ENCODE data around the gene DEDD2.

DEDD2 gene

DNA sequence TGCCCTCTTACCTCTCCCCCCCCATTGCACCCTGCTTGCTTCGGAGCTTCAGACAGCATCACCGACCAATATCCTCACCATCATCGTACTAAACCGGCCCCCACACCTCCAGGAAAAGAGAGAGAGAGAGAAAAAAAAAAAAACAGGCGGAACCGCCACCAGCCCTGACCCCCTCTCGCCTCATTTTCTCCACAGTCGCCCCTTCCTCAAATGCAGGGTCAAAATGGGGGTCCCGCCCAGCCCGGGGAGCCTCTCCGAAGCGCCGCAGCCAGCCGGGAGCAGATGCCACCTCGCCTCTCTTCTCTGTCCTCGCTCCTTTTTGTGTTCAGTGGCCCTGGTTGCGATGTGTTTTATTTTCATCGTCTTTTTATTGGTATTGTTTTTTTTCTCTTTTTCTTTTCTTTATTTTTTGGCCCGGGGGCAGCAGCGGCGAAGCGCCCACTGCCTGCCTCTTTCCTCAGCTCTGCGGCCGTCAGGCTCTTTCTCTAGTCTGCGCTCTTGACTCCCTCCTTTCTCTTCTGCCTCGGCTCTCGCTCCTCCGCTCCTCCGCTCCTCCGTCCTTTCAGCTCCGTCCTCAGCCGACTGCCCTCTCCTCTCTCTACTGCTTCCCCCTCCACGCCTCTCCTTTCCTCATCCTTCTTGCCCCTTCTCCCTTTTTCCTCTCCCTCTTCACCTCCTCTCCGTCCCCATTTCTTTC lies 41.4 kb downstream of the DEDD2 start:
- DNase-seq = peak in 28 of 58 donors; percentile 3 to 55 (median 26)

DNA sequence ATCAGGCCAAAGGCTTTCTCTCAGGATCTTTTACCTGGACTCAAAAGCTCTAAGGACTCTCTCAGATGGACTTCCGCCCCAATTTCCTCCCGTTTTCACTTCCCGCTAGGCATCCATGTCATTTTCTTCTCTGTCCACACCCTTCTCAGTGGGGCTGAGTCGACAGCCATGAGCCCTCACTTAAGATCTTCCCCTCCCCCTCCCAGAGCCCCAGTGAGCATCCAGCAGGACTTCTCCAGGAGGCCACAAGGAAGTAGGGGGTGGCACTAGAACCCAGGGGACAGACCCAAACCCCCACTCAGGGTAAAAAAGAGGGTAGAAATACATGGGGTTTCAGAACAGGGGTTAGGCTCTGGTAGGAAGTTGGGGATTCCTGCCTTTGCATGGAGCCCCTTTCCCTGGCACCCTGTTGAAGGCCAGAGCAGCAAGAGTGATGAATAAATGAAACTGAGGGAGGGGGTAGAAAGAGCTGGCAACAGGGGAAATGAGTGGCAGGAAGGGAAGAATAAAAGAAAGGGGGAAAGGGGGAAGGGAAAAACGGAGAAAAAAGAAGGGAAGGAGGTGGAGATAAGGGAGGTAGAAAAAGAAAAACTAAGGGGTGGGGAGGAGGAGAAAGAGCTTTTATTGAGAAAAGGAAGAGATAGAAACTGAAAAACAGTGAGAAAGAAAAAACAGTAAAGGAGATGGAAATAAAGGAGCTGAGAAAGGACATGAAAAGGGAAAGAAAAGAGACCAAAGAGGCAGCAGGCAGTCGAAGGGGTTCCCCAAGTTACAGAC lies 42.3 kb downstream of the DEDD2 start:
- no peak for DNase-seq

DNA sequence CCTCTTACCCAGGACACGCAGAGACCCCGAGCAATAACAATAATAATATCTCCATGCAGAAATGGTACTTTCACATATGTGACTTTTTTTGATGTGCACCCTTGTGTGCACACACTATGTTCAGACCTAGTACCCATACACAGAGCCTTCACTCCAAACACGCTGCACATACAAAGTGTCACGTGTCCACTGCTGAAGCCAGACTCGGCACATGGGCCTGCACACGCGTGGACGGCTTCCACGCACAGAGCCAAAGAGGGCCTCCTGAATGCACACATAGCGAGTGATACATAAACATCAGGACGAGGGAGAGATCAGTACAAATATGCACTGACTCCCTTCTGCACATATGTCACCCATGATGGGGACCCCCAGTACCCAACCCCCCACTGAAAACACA lies 43.3 kb downstream of the DEDD2 start:
- no peak for DNase-seq

DNA sequence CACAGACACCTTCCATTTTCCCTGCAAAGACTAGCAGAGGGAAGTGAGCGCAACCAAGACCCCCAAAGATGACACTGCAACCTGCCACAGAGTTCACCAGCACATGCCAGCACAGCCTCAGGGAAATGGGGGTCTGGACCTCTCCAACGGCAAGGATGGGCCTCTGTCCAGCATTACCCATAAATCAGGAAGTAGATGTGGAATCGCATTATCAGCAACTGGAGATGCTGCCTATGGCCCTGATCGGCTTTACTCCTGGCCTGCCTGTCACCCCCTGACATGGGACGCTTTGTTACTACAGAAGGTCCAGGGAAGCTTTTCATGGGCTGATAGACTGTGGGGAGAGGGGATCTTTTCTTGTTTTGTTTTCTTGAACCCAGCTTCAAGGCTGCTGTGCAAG lies 43.8 kb downstream of the DEDD2 start:
- no peak for DNase-seq

DNA sequence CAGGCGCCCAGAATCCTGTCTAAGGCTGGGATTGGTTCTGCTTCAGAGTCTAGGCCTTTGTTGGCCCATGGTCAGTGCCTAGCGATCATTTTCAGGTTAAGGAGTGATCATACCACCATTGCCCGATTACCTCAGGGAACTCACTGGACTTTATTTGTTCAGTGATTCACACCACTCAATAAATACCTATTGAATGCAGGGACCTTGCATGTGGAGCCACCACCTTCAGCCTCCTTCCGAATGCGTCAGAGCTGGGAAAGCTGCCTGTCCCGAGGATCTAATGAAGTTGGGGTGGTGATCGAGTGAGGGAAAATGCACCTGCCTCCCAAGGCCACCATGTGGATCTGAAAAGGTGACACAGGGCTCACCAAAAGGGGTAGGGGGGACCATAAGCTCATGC lies 45.2 kb downstream of the DEDD2 start:
- no peak for DNase-seq

DNA sequence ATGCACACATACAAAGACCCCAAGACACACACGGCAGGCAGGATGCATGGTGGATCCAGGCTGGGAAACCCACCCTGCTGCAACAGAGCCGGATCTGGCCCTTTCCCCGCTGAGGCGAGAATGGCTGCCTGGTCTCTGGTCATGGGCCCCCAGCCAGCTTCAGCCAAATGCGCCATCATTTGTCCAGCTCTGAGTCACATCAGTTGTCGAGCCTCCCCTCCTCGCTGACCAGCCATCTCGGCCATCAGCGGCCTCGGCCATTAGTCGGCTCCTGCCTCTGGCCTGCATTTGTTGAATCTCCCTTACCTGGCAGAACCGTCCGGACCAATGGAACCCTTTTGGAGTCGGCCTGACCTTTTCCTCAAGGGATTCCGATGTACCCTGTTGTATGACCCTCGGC lies 46.8 kb downstream of the DEDD2 start:
- DNase-seq = no peak

DNA sequence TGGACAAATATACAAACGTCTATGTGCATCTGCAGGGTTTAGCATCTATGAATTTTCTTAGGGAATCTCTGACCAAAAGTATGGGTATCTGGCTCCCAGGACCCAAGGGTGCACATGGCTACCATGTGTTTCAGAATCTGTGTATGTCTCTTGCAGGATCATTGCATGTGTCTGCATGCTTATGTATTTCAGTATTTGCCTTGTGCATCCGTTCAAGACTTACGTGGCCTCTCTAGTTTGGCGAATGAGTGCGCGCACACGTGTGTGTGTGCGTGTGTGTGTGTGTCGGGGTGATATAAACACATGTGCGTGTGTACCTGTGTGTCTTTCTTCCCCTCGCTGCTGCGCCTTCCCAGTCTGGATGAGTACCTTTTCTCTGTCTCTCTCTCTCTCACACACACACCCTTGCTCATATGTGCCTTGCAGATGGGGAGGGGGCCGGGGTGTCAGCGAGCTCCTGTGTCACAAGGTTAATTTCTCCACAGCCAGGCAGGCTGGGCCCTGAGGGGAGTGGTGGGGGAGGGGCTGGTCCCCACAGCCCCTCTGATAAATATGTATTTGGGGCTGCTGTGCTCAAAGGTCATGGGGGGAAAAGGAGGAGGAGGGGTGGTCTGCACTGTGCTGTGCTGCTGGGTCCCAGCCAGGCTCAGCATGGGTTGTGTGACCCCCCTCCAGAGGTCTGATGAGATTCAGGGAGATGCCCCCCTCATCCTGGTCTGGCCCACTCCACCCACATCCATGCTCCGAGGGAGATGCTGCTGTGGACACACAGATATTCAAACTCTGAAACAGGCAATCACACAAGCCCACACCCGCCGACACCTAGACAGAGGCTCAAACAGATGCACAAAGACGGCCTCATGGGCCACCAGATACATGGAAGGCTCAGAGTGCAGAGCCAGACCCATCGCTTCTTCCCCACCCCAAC lies 47.7 kb downstream of the DEDD2 start:
- no peak for DNase-seq

DNA sequence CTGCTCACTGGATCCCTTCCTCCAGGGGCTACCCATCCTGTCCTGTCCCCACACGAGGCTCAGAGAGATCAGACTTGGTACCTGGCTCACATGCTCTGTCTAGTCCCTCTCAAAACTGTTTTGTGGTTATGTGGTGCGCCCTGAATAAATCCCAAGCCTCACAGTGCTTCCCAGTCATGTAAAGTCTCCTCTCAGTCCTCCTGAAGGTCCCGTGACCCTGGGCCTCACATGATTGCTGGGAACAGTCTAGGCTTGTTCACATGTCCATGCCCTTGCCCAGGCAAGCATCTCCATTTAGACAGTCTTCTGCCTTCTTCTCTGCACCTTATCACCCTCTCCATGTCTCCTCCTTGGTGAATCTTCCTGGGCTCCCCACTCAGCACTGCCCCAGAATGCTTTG lies 49.3 kb downstream of the DEDD2 start:
- no peak for DNase-seq

DNA sequence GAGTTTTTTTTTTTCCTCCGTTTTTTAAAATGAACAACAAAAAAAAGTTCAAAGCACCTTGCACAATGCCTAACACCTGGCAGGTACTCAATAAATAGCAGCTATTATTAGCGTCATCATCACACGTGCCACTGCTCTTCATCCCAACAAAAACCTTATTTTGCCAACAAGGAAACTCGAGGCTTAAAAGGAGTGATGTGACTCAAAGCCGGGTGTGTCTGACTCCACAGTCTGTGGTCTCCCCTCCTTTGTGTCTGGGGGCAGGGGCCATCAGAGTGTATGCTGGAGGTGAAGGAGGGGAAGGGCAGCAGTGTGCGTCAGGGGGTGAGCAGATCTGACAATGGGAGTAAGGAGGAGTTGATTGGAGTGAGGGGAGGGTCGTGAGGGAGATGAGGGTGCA lies 51.2 kb downstream of the DEDD2 start:
- DNase-seq = no peak

DNA sequence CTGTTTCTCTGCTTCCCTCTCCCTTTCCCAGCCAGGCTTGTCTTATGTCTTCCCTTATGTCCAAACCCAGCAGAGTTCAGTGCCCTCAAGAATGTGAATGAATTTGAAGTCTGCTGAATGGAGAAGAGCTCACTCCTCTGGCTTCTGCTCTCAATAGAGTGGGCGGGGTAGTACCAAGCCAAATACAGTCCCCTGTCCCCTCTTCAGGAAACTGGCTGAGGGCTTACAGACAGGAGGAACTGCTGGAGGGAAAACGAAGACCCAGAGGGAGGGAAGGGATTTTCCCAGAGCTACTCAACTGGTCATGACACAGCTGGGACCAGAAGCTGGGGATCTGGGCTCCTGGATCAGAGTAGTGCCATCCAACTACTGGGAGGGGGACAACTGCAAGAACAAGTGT lies 52.3 kb downstream of the DEDD2 start:
- DNase-seq = no peak

DNA sequence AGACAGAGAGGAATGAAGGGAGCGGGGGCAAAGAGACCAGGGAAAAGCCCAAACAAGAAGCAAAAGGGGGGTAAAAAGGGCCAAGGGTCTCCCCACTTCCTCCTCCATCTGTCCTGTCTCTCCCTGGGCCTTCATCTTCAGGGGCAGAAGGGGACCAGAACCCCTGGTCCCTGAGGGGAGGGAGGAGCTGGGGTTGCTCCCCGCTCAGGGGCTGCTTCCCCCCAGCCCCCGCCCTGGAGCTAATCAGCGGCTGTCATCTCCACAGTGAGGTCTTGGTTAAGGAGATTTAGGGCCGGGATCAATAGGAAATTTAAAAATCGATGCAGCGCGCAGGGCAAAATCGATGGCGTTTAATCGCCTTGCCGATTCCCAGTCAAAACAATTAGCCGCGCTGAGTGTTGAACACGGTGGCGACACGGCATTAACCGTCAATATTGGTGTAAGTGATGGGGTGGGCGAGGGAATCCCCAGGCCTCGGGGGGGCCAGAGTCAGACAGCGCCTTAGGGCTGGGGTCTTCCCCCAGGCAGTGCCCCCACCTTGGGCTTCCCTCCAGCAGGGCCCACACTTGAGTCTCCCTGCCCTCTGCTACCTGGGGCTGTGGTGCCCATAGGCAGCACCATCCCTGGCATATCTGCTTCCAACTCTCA lies 55.7 kb downstream of the DEDD2 start:
- DNase-seq = no peak

DNA sequence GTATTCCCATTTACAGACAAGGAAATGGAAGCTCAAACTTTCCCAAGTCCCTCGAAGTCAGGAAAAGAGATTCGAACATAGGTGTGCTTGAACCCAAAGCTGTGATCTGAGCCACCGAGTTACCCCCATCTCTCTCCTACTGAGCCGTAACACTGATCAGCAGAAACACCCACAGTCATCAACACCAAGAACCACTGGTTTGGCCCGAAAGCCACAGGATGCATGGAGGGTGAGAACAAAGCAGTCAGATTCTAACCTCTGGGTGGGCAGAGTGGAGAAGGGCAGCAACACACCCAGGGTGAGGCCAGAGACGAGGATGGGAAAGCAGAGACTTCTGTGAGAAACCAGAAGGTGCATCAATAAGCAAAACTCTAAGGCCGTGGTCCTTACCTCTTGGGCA lies 57.5 kb downstream of the DEDD2 start:
- DNase-seq = no peak

DNA sequence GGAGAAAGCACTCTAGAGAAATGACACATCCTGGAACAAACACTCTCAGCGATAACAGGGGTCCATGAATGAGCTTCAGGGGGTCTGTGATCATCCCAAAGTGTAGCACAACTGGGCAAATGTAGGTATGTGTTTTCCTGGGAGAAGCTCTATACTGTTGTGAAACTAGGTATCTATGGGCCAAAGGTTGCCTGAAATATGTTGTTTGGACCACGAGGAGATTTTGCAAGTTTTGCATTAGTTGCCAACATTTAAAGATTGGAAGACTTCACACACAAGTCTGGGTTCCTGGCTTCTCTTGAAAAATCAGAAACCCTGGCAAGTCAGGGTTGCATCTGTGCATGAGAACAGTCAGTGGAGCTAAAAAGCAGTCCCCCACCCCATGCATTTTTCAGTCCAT lies 58.6 kb downstream of the DEDD2 start:
- DNase-seq = no peak

DNA sequence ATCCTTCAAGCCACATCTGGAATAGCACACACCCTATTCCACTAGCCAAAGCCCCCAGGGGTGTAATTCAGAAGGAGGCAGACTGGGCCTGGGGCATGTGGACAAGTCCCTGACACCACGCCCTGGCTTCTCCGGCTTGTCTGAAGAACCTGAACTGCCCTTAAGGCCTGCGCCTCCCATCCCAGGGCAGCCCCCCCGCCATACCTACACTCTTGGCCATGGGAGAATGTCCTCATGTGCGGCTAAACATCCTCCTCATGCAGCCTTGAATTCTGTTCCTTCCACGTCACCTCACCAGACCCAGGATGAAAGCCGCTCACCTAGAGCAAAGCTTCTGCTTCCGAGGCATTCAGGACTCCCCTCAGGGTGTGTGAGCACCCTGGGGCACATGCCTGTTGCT lies 60.9 kb downstream of the DEDD2 start:
- no peak for DNase-seq

DNA sequence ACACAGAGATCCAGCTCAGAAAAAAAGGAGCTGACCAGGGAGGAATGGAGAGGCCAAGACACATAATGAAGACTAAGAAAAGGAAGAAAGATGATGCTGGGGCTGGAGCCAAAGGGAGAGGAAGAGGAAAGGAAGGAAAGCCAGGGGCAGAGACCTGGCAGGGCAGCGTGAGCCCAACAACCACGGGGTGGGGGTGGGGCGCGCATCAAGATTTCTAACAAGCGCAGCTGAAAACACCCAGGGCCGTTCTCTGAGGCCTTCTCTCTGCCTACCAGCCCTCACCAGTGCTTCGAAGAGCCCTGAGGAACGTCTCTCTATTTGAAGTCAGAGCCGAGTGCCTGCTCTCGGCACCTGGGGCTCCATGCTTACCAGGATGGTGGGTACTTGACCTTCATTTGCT lies 61.7 kb downstream of the DEDD2 start:
- DNase-seq = no peak

DNA sequence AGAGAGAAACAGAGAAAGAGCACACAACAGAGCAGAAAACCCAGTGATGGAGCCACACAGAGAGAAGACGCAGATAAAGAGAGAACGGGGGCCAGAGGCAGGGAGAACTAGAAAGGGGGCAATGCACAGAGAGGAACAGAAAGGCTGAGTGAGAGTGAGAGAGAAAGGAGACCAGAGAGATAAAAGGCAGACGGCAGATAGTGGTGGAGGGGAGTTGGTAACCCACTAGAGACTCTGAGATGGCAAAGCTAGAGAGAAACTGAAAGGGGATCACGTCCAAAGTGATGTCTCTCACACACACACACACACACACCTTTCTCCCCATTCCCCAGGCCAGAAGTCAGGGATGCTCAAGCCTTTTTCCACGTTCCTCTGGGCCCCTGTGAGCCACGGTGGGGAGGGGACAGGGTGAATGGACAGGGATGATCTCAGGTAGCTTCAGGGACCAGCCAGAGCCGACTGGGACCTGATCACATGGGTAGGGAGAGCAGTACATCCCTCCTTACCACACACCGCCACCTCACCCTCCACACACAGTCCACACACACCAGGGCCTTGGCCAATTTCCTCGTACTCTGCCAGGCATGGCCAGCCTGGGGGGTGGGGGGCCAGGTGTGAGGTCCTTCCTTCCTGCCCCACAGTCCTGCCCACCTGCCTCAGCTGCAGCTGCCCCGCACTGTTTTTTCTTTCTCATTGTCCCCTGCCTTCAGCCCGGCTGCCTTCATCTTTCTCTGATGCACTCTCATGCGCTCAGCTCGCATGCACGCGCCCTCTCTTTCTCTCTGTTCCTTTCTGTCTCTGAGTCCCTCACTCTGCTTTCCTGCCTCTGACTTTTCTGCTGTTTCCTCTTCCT lies 62.8 kb downstream of the DEDD2 start:
- no peak for DNase-seq

DNA sequence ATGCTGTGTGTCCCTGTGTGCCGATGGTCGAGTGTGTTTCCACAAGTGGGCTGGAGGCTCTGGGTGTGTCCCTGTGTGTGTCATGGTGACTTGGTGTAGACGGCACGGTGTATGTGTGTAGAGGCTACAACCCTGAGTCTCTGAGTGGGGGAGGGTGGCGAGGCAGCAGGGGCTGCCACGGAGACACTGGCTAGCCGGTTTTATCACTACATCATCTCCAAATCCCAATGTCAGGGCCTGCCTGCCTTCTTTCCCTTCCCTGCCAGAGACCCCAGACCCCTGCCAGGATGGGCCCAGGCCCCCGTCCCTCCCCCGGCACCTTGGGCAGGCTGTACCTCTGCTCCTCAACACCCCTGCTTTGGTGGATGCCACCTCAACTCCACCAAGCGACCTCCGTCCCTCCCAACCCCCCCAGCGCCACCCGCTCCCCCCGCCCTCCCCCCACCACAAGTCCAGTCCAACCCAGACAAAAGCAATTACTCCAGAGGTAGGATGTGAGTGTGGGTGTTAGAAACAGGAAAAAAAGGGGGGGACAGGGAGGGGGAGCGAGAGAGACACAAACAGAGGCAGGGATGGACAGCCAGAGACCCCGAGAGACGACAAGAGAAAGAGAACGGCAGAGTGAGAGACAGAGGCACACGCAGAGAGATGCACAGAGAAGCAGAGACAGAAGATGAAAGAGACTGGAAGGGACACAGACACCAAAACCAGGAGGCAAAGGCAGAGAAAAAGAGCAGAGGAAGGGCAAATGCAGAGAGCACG lies 63.6 kb downstream of the DEDD2 start:
- DNase-seq = no peak

DNA sequence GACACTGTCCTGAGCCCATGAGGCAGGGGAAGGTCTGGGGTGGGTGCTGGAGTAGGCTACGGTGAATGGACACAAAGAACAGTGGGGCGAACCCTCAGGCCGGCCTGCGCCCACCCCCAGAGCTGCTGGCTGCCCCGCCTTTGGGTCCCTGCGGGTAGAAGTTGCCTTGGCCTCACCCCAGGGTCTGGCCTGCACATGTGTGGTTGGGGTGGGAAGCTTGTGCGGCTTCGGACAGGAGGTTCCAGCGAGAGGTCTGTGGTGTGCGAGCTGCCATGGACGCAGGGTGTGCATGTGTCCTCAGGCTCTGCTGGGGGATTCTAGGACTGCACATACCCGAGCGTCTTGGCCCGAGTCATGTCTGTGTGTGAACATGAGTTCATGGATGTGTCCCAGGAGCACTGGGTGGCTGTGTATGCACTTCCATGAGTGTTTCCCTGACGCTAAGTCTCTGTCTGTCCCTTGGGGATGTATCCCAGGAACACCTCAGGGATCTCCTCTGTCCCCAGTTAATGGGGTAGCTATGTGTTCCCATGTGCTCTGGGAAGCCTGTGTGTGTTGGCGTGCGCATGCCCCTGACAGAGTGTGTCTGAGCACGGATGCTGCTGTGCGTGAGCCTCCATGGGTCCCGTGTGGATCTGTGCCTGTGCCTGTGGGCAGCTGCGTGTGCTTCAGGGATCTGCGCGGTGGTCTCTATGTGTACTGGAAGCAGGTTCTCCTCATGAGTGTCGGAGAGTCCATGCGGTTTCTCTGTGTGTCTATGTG lies 64.4 kb downstream of the DEDD2 start:
- no peak for DNase-seq

Data from anterior cingulate cortex (tissue), 58 donors.